DMS53 (cell line): ENCODE data around the gene SDC1.

Source experiments
- DNase-seq: peaks from one replicate; lab custom pipeline; 2025; lab: John Stamatoyannopoulos, UW

The SDC1 gene

GRCh38 chr2:20229322-20230113 lies 4.6 kb upstream of the SDC1 start:
- no peak for DNase-seq

DNA sequence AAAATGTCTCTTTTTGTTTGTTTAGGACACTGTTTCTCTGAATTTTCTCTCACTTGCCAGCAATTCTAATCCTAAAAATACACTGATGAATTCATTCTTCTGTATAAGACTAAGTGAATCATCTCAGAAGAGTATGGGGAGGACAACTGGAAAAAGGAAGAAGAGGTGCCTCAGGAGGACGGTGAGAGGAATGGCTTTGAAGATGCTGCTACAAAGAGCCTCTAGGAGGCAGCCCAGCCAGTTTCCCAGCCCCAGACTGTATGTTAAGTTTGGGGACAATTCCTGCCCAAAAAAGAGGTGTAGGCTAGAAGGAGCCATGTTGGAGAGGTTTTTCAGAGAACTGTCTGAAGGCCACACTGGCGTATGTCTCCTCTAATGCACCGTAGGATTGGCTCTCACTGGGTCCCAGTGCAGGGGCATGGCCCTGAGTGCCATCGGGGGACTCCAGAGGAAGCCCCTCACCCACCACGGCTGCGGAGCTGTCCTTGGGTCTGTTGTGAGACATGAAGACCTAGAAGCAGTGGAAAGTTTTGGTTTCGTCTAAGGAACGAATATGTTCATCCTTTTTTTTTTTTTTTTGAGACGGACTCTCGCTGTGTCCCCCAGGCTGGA lies 3.1 kb upstream of the SDC1 start:
- DNase-seq: no peak

- DNase-seq: no peak
Observed at GRCh38 chr2:20226152-20226545, 1.2 kb upstream of the SDC1 start.

GRCh38 chr2:20225294-20226151 lies 593 bp upstream of the SDC1 start:
- peak; percentile 83 for DNase-seq

DNA sequence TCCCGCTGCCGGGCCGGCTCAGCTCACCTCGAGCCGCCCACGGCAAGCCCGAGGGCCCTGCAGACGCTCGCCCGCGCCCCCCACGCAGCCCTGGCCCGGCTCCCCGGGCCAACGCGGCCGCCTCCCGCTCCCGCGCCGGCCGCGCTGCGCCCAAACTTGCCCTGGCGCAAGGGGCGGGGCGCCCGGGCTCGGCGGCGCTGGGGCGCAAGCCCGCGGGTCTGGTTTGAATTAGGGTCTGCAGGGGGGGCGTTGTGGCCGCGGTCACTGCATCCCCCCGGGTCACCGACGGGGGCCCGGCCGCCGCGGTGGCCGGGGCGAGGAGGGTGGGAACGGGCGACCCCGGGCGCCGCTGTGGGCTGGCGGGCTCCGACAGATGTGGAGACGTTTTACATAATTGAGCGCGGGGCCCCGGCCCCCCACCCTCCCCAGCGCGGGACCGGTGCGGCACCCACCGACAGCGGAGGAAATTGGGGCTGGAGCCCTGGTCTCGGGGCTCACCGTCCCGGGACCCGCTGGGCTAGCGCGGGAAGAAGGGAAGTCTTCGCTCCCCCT lies 690 bp downstream of the SDC1 start:
- DNase-seq: peak; percentile 66

- DNase-seq: peak; percentile 66
Observed at GRCh38 chr2:20223407-20224163, 1.3 kb downstream of the SDC1 start.

- peak; percentile 73 for DNase-seq
Observed at GRCh38 chr2:20222769-20223406, 2.0 kb downstream of the SDC1 start.

DNA sequence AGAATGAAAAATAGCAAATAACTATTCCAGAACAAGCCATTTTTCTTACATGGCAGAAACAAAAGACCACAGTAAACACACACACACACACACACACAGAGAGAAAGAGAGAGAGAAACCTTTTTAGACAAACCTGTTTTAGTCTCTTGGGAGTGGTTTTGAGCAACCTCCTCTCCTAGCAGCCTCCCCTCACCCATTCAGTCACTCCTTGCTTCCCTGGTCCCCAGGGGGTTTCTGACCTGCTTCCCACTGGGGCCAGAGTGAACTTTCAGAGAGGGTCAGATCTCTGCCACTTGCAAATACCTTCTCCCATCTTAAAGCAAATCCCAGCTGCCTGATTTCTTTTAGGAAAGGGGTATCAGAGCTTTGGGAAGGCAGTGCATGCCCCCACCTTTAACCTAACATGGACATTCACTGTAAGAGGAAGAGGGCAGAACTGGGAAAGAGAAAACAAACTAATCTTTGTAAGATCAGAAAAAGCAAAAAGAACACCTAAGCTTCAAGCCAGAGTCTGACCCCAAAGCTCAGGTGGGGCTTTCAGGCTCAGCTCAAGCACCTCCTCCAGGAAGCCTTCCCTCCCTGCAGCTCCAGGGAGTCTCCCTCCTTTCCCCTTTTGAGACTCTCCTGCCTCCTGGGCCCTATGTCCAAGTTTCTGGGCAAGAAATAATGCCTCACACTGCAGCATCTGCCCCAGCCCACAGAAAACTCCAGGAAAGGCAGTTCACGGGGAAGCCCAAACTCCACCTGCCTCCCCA lies 2.7 kb downstream of the SDC1 start:
- peak; percentile 39 for DNase-seq

GRCh38 chr2:20221555-20221973 lies 3.4 kb downstream of the SDC1 start:
- DNase-seq: peak; percentile 35

DNA sequence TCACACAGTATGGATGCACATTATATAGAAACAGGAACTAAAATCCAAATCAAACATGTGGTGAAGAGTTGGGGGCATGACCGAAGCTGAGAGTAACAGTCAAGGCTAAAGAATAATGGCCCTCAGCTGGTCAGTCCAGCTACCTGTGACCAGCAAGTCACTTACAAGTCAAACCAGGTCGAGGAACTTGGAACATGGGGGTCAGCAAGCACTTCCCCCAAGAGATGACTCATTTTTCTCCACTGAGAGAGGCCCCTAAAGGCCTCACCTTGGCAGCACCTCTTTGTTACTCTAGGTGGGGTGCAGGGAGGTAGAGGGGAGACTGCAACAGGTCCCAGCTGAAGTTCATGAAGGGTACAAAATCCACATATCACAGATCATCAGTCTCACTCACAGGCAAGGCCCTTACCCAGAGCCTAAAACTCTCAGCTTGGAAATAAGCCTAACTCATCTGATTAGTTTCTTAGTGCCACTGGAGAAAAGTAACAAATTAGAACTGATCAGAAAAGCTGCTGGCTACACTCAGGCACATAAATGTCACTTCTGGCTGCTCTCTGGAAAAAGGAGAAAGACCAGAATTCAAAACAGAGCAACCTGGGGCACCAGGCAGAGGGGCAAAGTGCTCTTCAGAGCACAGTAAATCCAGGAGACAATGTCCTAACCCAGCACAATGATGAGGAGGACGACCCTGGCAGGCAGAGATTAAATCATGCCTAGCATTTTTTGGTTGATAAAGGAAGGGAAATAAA lies 4.0 kb downstream of the SDC1 start:
- DNase-seq: no peak

DNA sequence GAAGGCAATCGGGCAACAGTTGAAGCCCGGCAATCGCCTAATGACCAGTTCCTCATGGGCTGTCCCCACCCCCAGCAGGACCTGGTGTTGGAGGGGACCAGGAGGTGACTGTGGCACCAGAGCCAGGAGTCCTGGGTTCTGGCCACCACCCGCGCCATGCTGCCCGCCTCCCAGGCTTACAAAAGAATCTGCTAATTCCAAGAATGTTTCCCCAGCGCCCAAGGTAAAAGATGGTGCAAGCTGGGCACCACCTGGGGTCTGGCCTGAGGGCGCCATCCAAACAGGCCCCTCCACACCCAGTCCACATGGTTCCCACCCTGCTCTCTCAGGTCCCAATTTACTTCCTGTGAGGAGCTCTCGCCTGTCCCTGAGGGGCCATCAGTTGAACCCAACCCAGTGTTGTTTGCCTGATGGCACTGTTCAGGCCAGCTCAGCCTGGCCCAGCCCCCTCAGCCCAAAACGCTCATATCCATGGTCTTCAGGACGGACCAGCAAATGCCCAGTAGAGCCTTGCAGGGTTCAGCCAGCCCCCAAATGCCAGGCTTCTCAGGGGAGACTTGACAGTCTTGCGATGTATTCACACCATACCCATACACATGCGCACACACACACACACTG lies 5.1 kb downstream of the SDC1 start:
- no peak for DNase-seq

DNA sequence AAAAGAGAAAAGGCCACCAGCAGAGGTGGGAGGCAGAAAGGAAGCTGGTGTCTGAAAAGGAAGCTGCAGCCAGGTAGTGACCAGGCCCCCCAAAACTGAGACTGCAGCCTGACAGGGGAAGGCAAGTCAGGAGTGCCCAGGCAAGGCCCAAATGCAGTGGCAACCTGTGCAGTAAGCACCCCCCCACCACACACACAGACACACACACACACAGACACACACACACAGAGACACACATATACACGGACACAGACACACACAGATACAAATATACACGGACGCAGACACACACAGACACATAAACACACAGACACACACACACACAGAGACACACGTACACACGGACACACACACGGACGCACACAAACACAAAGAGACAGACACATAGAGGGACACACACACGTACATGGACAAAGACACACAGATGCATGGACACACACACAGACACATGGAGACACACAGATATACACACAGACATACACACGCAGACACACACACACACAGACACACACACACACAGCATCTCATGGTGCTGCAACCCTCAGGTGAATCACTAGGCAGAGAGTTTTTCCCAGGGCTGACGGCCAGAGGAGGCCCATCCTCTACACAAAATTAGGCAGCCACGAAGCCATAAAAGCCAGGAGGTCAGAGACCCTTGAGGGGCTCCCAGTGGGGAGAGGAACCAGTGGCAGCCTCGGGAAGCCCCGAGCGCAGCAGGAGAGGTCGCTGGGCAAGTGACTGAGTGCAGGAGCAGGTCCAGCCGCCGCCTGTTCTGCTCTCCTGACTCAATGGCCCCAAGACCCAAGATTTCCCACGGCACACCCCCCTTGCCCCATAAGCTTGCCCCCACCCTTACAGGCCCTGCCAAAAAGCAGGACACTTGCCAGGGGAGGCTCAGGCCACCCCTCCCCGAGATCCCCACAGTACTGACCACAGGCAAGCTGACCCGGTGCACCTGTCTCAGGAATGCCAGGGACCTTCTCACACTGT lies 6.3 kb downstream of the SDC1 start:
- DNase-seq: no peak

DNA sequence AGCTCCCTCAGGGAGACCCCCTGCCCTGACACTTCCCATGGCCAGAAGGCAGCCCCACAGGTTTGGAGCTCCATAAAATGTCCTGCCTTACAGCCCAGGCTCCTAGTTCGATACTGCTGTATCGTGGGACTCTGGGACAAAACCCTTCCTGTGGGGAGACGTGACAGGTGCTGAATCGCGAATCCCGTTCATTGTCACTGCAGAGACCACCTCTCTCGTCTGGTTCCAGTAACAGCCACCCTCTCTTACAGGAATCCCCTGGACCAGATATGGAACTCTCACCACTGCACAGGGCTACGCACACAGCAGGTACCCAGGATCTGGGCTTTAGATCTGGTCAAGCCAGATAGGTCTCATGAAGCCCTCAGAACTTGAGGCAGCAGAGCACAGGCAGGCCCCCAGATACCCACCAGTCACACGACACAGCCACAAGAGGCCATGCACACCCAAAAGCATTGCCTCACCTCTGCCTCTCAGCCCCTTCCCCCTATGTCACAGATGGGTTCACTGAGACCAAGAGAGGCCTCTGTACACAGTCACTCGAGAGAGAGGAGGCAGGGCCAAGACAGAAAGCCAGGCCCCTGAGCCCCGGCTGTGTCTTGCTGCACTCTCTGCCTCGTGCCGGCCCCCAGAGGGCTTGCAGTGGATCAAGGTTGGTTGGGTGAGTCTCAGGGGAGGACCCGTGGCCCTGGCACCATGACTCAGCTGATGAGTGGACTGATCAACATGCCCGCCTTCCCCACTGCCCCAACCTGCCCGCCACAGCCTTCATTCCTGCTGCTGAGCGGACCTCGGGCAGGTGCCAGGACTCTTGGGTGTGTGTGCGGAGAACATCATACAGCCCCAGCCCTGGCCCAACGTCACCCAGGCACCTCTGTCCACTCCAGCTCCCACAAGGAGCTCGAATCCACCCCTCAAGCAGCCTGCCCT lies 7.6 kb downstream of the SDC1 start:
- peak; percentile 24 for DNase-seq

DNA sequence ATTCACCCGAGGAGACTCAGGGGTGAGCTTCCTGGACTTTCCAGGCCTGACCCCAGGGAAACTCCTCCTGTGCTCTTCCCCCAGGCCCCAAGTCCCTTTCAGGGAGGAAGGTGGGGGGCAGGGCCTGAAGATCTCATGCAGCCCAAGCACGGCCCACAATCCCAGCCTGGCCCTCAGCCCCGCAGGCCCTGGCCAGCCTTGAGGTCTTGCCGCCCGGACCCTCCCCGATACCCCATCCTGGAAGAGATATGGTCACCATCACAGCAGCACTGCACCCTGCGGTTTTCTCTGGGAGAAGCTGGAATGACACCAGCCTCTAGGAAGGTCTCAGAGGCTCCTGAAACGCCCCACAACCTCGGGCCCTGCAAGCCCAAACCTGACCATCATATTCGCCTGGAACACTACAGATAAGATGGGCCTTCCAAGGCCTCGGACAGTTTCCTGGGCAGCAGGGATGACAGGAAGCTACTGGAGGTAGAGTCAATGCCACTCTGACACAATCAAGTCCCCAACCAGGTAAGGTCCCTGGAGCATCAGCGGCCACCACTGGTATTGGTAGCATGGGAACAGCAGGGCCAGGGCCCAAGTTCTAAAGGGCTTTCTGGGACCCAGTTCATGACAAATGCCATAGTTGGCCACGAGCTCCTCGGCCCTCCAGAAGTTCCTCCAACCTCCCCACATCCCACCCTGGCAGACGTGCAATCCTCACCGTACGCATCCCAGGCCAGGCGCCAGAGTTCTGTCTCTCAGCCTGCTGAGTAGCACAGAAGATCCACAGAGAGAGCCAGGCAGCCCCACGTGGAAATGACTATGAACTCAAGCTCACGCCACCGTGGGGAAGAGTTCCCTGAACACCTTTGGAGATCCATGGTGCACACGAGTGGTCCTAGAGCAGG lies 8.6 kb downstream of the SDC1 start:
- DNase-seq: no peak

- DNase-seq: peak; percentile 60
Observed at GRCh38 chr2:20215183-20216040, 9.5 kb downstream of the SDC1 start.
